Activated T-cell treated with anti-CD3 and anti-CD28 coated beads for 1 hour (primary cell): ENCODE measurements around the gene SLC38A8.

Source experiments
- DNase-seq: peaks from one replicate; pipeline ENCODE4 v3.0.0-alpha.2; 2020; ENCODE audit warnings: low read depth

Gene SLC38A8

GRCh38 chr16:83969771-83970429 is 72.7 kb downstream of the SLC38A8 start:
- DNase-seq: no peak

GRCh38 chr16:83968891-83969649 is 73.5 kb downstream of the SLC38A8 start:
- DNase-seq: no peak

DNA sequence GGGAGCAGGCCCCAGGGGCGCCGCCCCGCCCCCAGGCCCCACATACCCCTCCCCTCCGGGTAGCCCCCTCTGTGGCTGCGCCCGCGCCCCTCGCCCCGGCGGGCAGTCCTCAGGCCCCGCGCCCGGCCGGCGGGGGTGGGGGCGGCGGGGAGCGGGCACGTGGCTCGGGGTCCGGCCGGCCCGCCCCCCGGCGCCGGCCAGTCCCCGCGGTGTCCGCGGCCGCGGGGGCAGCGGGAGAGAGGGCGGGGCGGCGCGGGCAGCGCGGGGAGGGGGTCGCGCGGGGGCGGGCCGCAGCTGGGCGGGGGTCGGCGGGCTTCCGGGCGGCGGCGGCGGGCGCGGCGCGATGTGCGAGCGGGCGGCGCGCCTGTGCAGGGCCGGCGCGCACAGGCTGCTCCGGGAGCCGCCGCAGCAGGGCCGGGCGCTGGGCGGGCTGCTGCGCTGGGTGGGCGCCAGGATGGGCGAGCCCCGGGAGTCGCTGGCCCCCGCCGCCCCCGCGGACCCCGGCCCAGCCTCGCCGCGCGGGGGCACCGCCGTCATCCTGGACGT is 74.2 kb downstream of the SLC38A8 start:
- DNase-seq: no peak

DNA sequence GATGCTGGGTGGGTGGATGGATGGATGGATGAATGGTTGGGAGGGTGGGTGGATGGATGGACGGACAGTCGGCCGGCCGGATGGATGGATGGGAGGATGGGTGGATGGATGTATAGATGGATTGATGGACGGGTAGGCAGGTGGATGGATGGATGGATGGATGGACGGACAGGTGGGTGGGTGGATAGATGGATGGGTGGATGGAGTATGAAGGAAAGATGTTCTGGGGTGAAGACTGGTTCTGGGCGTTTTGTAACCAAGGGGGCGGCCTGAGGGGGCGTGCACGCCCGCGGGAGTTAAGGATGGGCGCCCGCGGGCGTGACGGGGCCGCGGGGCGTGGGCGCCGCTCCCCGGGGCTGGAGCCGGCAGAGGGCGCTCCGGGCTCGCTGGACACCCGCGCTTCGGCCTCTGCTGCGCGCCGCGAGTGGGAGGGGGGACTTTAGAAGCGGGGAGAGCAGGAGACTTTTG is 74.7 kb downstream of the SLC38A8 start, which contains the start of gene NECAB2:
TSS of gene NECAB2 (plus strand) at position 407 of the 468 bp plus-strand sequence. CDS start 405 bp downstream, outside the sequence.
- DNase-seq: no peak

GRCh38 chr16:83967091-83967490 is 75.5 kb downstream of the SLC38A8 start:
- no peak for DNase-seq

- no peak for DNase-seq
Measured at GRCh38 chr16:83966153-83966696, 76.4 kb downstream of the SLC38A8 start.

DNA sequence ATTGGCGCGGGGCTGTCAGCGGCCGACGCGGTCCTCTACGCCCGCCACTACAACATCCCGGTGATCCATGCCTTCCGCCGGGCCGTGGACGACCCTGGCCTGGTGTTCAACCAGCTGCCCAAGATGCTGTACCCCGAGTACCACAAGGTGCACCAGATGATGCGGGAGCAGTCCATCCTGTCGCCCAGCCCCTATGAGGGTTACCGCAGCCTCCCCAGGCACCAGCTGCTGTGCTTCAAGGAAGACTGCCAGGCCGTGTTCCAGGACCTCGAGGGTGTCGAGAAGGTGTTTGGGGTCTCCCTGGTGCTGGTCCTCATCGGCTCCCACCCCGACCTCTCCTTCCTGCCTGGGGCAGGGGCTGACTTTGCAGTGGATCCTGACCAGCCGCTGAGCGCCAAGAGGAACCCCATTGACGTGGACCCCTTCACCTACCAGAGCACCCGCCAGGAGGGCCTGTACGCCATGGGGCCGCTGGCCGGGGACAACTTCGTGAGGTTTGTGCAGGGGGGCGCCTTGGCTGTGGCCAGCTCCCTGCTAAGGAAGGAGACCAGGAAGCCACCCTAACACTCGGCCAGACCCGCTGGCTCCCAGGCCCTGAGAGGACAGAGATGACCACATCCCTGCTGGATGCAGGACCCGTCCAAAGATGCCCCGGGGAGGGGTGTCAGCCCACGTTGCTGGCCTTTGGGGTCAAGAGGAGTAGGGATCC is 77.0 kb downstream of the SLC38A8 start:
- DNase-seq: no peak

- no peak for DNase-seq
Measured at GRCh38 chr16:83964684-83965443, 77.7 kb downstream of the SLC38A8 start.

DNA sequence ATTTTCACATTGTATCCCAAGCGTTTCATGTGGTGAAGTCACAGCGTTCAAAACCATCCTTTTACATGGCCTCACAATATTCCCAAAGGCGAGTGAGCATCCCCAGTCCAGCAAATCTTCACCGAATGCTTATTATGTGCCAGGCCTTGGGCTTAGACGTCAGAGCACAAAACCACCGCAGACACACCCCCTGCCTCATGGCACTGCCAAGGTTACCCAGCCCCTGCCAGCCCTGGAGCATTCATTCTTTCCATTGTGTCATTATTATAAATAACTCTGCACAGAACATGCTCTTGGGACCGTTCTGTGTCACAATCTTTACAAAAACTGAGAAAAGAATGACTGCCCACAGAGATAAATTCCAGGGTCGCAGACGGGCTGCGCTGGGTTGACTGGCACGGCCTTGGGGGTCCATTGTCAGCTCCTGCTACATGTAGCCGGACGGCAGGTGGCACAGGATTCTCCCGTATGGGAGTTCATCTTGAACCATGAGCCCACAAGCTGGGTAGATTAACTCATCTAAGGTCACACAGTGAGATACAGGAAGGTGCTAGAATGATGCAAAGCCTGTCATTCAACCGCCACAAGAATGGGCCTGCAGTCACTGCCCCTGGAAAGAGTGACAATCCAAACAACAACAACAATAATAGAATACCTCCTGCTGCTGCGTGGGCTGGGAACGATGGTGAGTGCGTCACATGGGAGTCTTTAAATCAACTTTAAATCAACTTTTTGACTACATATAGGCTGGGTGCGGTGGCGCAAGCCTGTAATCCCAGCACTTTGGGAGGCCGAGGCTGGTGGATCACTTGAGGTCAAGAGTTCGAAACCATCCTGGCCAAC is 79.1 kb downstream of the SLC38A8 start:
- DNase-seq: no peak

GRCh38 chr16:83961591-83961990 is 81.0 kb downstream of the SLC38A8 start:
- no peak for DNase-seq

GRCh38 chr16:83960521-83961249 is 81.9 kb downstream of the SLC38A8 start:
- no peak for DNase-seq
